Ishikawa (cell line): Measurements from ENCODE around the gene GPX8.

Experiments used
- REST ChIP-seq: IDR thresholded peaks from 2 replicates; pipeline ENCODE4 v1.6.1; 2012; ENCODE audit warnings: low read depth, mild to moderate bottlenecking
- TEAD4 ChIP-seq: IDR thresholded peaks from 2 replicates; pipeline ENCODE4 v1.6.1; 2012

GRCh38 chr5:55114061-55114460 lies 45.9 kb upstream of the GPX8 start:
- no peak for TF ChIP-seq TEAD4
- no peak for TF ChIP-seq REST
